Fibroblast of the aortic adventitia (primary cell): ENCODE results near the gene SLC2A10. TPM values are rescaled to one million over a fixed set of nuclear protein-coding genes. Genes with fewer than 3 reads are reported as not detected.
"Not testable (repeated sequence)": the region's sequence is repeated elsewhere in the genome, so short reads cannot be mapped to it uniquely, and the experiment has no call there.

Source experiments
- DNase-seq: peaks from one replicate; pipeline ENCODE4 v3.0.0-alpha.2; 2010; ENCODE audit warnings: low read depth
- H3K4me3 ChIP-seq: 2 replicates; pipeline ENCODE4 v1.5.1; 2011; ENCODE audit warnings: low read depth, mild to moderate bottlenecking, control low read depth, low read length, moderate library complexity
- CTCF ChIP-seq: IDR thresholded peaks from 2 replicates; pipeline ENCODE4 v1.5.1; 2011; ENCODE audit warnings: mild to moderate bottlenecking, low read length, control low read depth, inconsistent platforms; ENCODE audit not compliant: insufficient read depth
- total RNA-seq: library from RNA; depleted of rRNA; stranded (reverse); fragments of >200 nt; gene quantifications from 2 replicates; pipeline ENCODE4 v1.2.3, GENCODE V29; 2012; ENCODE audit warnings: low replicate concordance

The SLC2A10 gene
- total RNA-seq, 1 donor, result 43.4 TPM

- no peak for DNase-seq
Measured at GRCh38 chr20:46673394-46674252, 35.8 kb upstream of the SLC2A10 start.

GRCh38 chr20:46674253-46675083, 35.0 kb upstream of the SLC2A10 start:
- no peak overlapping the region for H3K4me3 ChIP-seq
- no peak for TF ChIP-seq CTCF
- no peak for DNase-seq

More at GRCh38 chr20:46673394-46674252, 35.8 kb upstream of the SLC2A10 start:
- no peak for TF ChIP-seq CTCF
- H3K4me3 ChIP-seq, result no peak overlapping the region

- not testable (repeated sequence) for DNase-seq, H3K4me3 ChIP-seq
Measured at GRCh38 chr20:46676649-46677316, 32.7 kb upstream of the SLC2A10 start.

GRCh38 chr20:46677608-46678007, 31.8 kb upstream of the SLC2A10 start:
- DNase-seq, result no peak
- TF ChIP-seq CTCF, result no peak
- H3K4me3 ChIP-seq, result no peak overlapping the region

GRCh38 chr20:46678516-46678915, 30.9 kb upstream of the SLC2A10 start:
- DNase-seq, result no peak
- TF ChIP-seq CTCF, result no peak
- H3K4me3 ChIP-seq, result no peak overlapping the region

GRCh38 chr20:46680684-46681031, 28.8 kb upstream of the SLC2A10 start:
- no peak for TF ChIP-seq CTCF
- H3K4me3 ChIP-seq, result no peak overlapping the region
- DNase-seq, result no peak
